B cell (primary cell): Measurements from ENCODE around the gene TMPRSS7.

Experiments
- EZH2 ChIP-seq: IDR thresholded peaks from 2 replicates; pipeline ENCODE4 v1.6.1; 2012; ENCODE audit warnings: borderline replicate concordance, low read depth, mild to moderate bottlenecking, moderate library complexity, low read length; ENCODE audit not compliant: insufficient read depth, poor library complexity, severe bottlenecking
- TF ChIP-seq, protein P1 (sequence below): fragments of 200-600 bp; IDR thresholded peaks from one replicate; pipeline ENCODE4 v1.8.0; 2022; ENCODE audit warnings: antibody characterized with exemption, mild to moderate bottlenecking

DNA sequence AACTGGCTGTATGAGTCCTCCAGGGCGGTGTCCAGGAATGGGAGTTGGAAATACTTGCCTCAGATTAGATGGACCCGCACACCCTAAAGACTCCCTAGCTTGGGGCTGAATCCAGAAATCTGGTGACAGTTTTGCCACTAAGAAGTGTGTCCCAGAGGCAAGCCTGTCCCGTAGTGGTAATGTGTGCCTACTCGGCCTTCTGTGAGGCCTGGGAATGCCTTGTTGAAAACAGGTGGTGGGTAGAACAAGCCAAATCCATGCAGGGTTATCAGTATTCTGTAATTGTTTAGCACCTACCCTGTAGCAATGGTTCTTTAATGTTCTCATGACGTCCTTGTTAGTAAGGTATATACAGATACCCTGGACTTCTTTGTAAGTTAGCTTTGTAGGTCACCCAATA is 53.2 kb downstream of the TMPRSS7 start:
- TF ChIP-seq, protein P1, sequence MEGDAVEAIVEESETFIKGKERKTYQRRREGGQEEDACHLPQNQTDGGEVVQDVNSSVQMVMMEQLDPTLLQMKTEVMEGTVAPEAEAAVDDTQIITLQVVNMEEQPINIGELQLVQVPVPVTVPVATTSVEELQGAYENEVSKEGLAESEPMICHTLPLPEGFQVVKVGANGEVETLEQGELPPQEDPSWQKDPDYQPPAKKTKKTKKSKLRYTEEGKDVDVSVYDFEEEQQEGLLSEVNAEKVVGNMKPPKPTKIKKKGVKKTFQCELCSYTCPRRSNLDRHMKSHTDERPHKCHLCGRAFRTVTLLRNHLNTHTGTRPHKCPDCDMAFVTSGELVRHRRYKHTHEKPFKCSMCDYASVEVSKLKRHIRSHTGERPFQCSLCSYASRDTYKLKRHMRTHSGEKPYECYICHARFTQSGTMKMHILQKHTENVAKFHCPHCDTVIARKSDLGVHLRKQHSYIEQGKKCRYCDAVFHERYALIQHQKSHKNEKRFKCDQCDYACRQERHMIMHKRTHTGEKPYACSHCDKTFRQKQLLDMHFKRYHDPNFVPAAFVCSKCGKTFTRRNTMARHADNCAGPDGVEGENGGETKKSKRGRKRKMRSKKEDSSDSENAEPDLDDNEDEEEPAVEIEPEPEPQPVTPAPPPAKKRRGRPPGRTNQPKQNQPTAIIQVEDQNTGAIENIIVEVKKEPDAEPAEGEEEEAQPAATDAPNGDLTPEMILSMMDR = no peak
- no peak for TF ChIP-seq EZH2
